Karpas-422 (cell line): ENCODE data around the gene RALY. TPM values are rescaled to one million over a fixed set of nuclear protein-coding genes. Genes with fewer than 3 reads are reported as not detected.

ENCODE experiments used
- DNase-seq: peaks from one replicate; pipeline ENCODE4 v3.0.0-alpha.2; 2015
- H2AFZ ChIP-seq: fragments of 200-600 bp; sonication (generic); 2 replicates; pipeline ENCODE4 v1.6.1; 2014; ENCODE audit warnings: antibody characterized with exemption, low read length, mixed read lengths
- H3K27ac ChIP-seq: fragments of 200-600 bp; sonication (generic); 2 replicates; pipeline ENCODE4 v1.5.1; 2014; ENCODE audit warnings: mild to moderate bottlenecking, low read length, moderate library complexity
- H3K27me3 ChIP-seq: fragments of 200-600 bp; sonication (generic); 2 replicates; pipeline ENCODE4 v1.6.1; 2014; ENCODE audit warnings: low read length, mixed read lengths
- H3K36me3 ChIP-seq: fragments of 200-600 bp; sonication (generic); 2 replicates; pipeline ENCODE4 v1.6.1; 2014; ENCODE audit warnings: low read length, mixed read lengths; ENCODE audit not compliant: insufficient read depth
- H3K4me1 ChIP-seq: fragments of 200-600 bp; sonication (generic); 2 replicates; pipeline ENCODE4 v1.6.1; 2014; ENCODE audit warnings: mild to moderate bottlenecking, low read length, mixed read lengths
- H3K4me2 ChIP-seq: fragments of 200-600 bp; sonication (generic); 2 replicates; pipeline ENCODE4 v1.6.1; 2014; ENCODE audit warnings: low read length, low read depth, mild to moderate bottlenecking; ENCODE audit not compliant: poor library complexity, severe bottlenecking
- H3K4me3 ChIP-seq: fragments of 200-600 bp; sonication (generic); 2 replicates; pipeline ENCODE4 v1.5.1; 2014; ENCODE audit warnings: mild to moderate bottlenecking, antibody characterized with exemption, low read length, mixed read lengths
- H3K79me2 ChIP-seq: fragments of 200-600 bp; sonication (generic); 2 replicates; pipeline ENCODE4 v1.6.1; 2014; ENCODE audit warnings: mild to moderate bottlenecking, low read length, mixed read lengths
- H3K9ac ChIP-seq: fragments of 200-600 bp; sonication (generic); 2 replicates; pipeline ENCODE4 v1.6.0; 2014; ENCODE audit warnings: low read length
- H3K9me2 ChIP-seq: fragments of 200-600 bp; sonication (generic), shearing (Covaris generic); replicated peaks from 2 replicates; pipeline ENCODE4 v1.6.0; 2014; ENCODE audit warnings: mild to moderate bottlenecking, low read length, moderate library complexity; ENCODE audit not compliant: insufficient read depth
- H3K9me3 ChIP-seq: fragments of 300-700, 200-600 bp; sonication (generic); 2 replicates; pipeline ENCODE4 v1.6.1; 2014; ENCODE audit warnings: low read length, mixed read lengths
- H4K20me1 ChIP-seq: fragments of 200-600 bp; sonication (generic); 2 replicates; pipeline ENCODE4 v1.6.1; 2014; ENCODE audit warnings: mild to moderate bottlenecking, antibody characterized with exemption, low read length, low read depth; ENCODE audit not compliant: insufficient read depth
- total RNA-seq: library from RNA; depleted of rRNA; stranded (reverse); fragments of >200 nt; shearing (Covaris generic); gene quantifications from 2 replicates; pipeline ENCODE4 v1.2.3, GENCODE V29; 2014; ENCODE audit warnings: low replicate concordance

The RALY gene
- total RNA-seq, 1 experiment from 2014 or later: 78.8 TPM

DNA sequence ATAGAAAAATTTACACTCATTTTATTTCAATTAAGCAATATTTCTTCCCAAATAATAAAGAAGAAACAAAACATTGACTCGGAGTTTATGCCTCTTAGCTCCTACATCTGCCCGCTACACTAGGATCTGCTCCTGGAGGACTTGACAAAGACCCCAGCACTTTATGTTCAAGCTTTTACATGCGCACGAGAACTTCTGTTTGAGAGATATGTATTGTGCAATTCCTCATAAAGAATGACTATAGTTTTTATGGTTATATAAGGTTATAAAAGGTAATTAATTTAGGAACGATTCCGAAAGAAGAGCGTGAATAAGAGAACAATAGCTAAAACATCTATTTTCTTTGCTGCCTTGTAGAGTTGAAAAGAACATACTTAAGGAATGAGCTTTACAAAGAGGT lies 12.4 kb upstream of the RALY start:
- DNase-seq: no peak
- no peaks in the 10 kb centered on the region for H3K9me3 ChIP-seq
- H4K20me1 ChIP-seq: no peaks in the 10 kb centered on the region
- no peak overlapping the region for H2AFZ ChIP-seq
- no peaks in the 10 kb centered on the region for H3K27me3 ChIP-seq
- H3K4me1 ChIP-seq: no peaks in the 10 kb centered on the region
- H3K4me2 ChIP-seq: no peak overlapping the region
- no peaks in the 10 kb centered on the region for H3K36me3 ChIP-seq
- no peaks in the 10 kb centered on the region for H3K79me2 ChIP-seq
- H3K9me2 ChIP-seq: no peaks in the 10 kb centered on the region
- no peak overlapping the region for H3K27ac ChIP-seq
- H3K9ac ChIP-seq: no peak overlapping the region
- no peak overlapping the region for H3K4me3 ChIP-seq

DNA sequence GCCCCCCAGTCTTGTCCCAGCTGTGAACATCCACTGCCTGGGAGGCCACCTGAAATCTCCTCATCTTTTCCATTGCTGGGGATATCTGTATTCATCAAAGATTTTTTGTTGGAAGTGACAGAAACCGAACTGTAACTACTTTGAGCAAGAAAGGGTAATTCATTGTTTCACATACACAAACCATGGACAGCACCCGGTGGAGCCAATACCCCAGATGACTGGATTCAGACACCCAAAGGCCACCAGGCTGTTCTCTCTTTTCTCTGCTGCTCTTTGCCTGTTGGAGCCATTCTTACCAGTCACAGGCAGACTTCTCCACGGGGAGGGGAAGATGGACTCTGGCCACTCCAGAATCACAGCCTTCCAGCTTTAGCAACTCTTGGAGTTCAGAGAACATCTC lies 11.7 kb upstream of the RALY start:
- Histone ChIP-seq H2AFZ (no peak overlapping the region), H3K4me2 (no peak overlapping the region), H3K36me3 (no peaks in the 10 kb centered on the region), H3K4me1 (no peaks in the 10 kb centered on the region), H3K9me2 (no peaks in the 10 kb centered on the region), H3K27me3 (no peaks in the 10 kb centered on the region), H3K9me3 (no peaks in the 10 kb centered on the region), H3K9ac (no peak overlapping the region), H4K20me1 (no peaks in the 10 kb centered on the region), H3K27ac (no peak overlapping the region), H3K4me3 (no peak overlapping the region), H3K79me2 (no peaks in the 10 kb centered on the region)
- DNase-seq: no peak

DNA sequence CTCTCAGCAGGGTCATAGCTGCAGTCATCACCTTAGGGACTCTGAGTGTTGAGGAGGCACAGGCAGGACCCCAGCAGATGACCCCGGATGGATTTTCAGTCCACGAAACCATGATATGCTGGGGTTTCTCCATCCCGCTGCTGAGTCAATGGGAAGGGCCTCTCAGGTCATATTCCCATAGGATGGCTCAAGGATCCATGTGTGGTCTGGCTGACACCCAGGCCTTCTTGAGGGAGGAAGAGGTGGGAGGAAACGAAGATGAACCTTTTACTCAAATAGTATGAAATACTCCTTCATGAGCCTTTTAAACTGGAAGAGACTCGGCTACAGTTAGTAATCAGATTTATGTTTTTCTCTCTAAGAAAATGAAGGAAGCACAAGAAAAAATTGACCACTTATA lies 10.3 kb upstream of the RALY start:
- H3K9me3 ChIP-seq: no peaks in the 10 kb centered on the region
- H3K27ac ChIP-seq: no peak overlapping the region
- no peak overlapping the region for H3K4me2 ChIP-seq
- no peak overlapping the region for H3K4me3 ChIP-seq
- H3K79me2 ChIP-seq: no peaks in the 10 kb centered on the region
- H3K9ac ChIP-seq: no peak overlapping the region
- no peaks in the 10 kb centered on the region for H3K4me1 ChIP-seq
- H4K20me1 ChIP-seq: no peaks in the 10 kb centered on the region
- H3K9me2 ChIP-seq: no peaks in the 10 kb centered on the region
- no peak overlapping the region for H2AFZ ChIP-seq
- H3K36me3 ChIP-seq: no peaks in the 10 kb centered on the region
- DNase-seq: no peak
- no peaks in the 10 kb centered on the region for H3K27me3 ChIP-seq

DNA sequence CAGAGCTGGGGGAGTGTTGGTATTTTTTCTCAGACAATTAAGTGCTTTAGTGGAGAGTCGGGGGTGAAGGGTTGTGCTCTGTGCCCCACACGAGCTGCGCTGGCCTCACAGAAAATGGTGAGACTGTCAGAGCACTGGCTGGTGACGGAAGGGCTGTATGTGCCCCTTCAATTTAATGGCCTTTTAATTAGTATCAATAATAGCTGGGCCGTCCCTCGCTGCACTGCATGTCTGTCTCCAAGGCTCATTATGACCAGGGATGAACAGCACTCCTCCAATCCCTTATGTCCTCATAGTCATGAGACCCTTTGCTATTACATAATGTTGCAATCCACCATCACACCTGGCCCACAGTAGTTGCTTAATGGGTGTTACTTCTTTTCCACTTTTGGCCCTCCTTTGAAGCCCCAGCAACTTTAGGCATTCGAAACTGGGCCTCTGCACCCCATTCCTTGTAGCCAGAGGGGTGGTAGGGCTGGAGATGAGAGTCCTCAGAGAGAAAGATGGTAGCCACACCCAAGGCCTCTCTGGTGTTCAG lies 9.5 kb upstream of the RALY start:
- Histone ChIP-seq H3K9me3 (no peaks in the 10 kb centered on the region), H3K27ac (no peak overlapping the region), H2AFZ (no peak overlapping the region), H3K9ac (no peak overlapping the region), H3K4me2 (no peak overlapping the region), H3K4me1 (no peaks in the 10 kb centered on the region), H3K9me2 (no peaks in the 10 kb centered on the region), H3K36me3 (no peaks in the 10 kb centered on the region), H3K79me2 (no peaks in the 10 kb centered on the region), H3K4me3 (no peak overlapping the region), H3K27me3 (no peaks in the 10 kb centered on the region), H4K20me1 (no peaks in the 10 kb centered on the region)
- no peak for DNase-seq

DNA sequence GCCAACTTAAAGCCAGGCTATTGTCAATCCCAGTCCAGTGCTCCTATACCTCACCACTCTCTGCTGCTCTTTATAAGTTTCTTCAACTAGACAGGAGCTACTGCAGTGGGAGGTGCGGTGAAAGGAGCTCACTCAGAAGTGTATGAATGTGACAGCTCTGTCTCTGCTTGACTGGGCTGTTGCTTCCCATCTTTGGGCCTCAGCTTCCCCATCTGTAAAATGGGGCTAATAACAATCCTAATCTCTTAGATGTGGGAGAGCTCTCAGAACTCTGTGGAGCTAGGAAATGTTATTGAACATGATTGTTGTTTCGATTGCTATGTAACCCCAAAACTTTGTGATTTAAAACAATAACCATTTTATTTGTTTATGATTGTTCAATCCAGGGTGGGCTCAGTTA lies 8.4 kb upstream of the RALY start:
- Histone ChIP-seq H3K4me2 (no peak overlapping the region), H3K4me3 (no peak overlapping the region), H3K27ac (no peak overlapping the region), H3K9me3 (no peaks in the 10 kb centered on the region), H3K4me1 (no peaks in the 10 kb centered on the region), H3K27me3 (no peaks in the 10 kb centered on the region), H3K9ac (no peak overlapping the region), H3K36me3 (no peaks in the 10 kb centered on the region), H4K20me1 (0 out of 2 replicates have a peak, but pooled peaks cover 5% of the 10 kb centered on the region), H3K9me2 (no peaks in the 10 kb centered on the region), H2AFZ (no peak overlapping the region), H3K79me2 (no peaks in the 10 kb centered on the region)
- no peak for DNase-seq

DNA sequence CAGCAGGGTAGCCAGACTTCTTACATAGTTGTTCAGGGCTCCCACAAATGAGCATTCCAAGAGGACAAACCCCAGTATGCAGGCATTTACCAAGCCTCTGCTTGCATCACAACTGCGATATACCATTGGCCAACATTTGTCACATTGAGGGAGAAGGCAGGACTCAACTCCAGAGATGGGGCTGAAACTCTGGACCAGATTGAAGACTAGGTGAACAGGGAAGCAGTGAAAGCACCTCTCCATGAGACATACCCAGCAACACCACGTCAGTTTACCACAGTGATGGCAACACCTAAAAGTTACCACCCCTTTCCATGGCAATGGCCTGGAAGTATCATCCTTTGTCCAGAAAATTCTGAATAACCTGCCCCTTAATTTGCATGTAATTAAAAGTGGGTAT lies 7.9 kb upstream of the RALY start:
- H4K20me1 ChIP-seq: 0 out of 2 replicates have a peak, but pooled peaks cover 7% of the 10 kb centered on the region
- no peaks in the 10 kb centered on the region for H3K36me3 ChIP-seq
- no peaks in the 10 kb centered on the region for H3K9me3 ChIP-seq
- H3K9ac ChIP-seq: no peak overlapping the region
- no peaks in the 10 kb centered on the region for H3K4me1 ChIP-seq
- DNase-seq: no peak
- no peak overlapping the region for H3K4me3 ChIP-seq
- no peaks in the 10 kb centered on the region for H3K79me2 ChIP-seq
- no peak overlapping the region for H3K27ac ChIP-seq
- no peak overlapping the region for H3K4me2 ChIP-seq
- no peaks in the 10 kb centered on the region for H3K9me2 ChIP-seq
- H2AFZ ChIP-seq: no peak overlapping the region
- H3K27me3 ChIP-seq: no peaks in the 10 kb centered on the region

DNA sequence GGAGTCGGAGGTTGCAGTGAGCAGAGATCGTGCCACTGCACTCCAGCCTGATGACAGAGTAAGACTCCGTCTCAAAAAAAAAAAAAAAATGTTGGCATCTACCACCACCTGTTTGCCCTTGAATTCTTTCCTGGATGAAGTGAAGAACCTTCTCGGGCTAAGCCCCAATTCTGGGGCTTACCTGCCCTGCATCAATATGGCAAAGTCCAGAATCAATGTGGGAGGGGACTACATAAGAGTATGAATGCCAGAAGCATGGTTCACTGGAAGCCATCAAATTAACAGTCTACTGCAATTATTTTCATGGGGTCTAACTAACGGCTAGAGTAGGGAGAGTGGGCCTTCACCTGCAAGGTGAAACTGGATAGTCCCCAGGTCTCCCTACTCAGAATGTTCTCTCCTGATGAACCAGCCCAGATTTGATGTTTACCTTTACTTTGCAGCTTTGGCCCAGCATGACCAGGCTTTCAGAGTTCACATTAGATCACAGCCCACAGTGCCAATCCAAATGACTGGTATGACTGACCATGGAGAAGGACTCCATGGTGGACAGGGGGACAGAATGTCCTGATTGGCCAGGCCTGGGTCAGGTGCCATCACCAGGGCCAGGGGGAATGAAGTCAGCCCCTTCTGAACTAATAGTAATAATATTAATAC lies 7.0 kb upstream of the RALY start:
- H3K4me3 ChIP-seq: no peak overlapping the region
- H3K36me3 ChIP-seq: no peaks in the 10 kb centered on the region
- H3K79me2 ChIP-seq: no peaks in the 10 kb centered on the region; the same call in 1 of the 2 replicates
- DNase-seq: no peak
- no peaks in the 10 kb centered on the region for H3K27me3 ChIP-seq
- no peaks in the 10 kb centered on the region for H3K9me2 ChIP-seq
- no peak overlapping the region for H3K9ac ChIP-seq
- H3K27ac ChIP-seq: no peak overlapping the region
- no peaks in the 10 kb centered on the region for H3K9me3 ChIP-seq
- H2AFZ ChIP-seq: no peak overlapping the region
- peaks cover 3% of the 10 kb centered on the region for H3K4me1 ChIP-seq
- no peak overlapping the region for H3K4me2 ChIP-seq
- 0 out of 2 replicates have a peak, but pooled peaks cover 7% of the 10 kb centered on the region for H4K20me1 ChIP-seq

DNA sequence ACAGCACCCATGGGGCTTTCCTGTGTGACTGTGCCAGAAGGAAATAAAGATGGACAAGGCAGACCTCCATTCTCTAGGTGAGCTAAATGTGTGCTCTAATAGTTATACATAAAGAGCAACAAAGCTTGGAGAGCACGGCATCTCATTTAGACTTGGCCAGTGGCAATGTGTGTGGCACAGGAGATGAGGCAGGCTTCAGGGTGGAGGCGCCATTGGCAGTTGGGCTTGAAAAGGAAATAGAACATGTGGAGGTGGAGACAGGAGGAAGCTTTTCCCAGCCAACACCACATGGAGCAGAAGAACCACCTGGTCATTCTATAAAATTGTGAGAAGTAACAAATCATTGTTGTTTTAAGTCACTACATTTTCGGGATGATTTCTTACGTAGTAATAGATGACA lies 3.6 kb upstream of the RALY start:
- no peak overlapping the region for H3K27ac ChIP-seq
- no peaks in the 10 kb centered on the region for H3K27me3 ChIP-seq
- H3K36me3 ChIP-seq: no peaks in the 10 kb centered on the region
- no peaks in the 10 kb centered on the region for H3K9me2 ChIP-seq
- H4K20me1 ChIP-seq: 0 out of 2 replicates have a peak, but pooled peaks cover 12% of the 10 kb centered on the region
- H3K4me3 ChIP-seq: no peak overlapping the region
- H3K4me2 ChIP-seq: no peak overlapping the region
- peaks cover 22% of the 10 kb centered on the region for H3K79me2 ChIP-seq
- no peak for DNase-seq
- H3K9me3 ChIP-seq: no peaks in the 10 kb centered on the region
- H3K4me1 ChIP-seq: peaks cover 11% of the 10 kb centered on the region
- no peak overlapping the region for H3K9ac ChIP-seq
- no peak overlapping the region for H2AFZ ChIP-seq
